CD4-positive, alpha-beta memory T cell (primary cell): ENCODE measurements around the gene MAP9. TPM values are rescaled to one million over a fixed set of nuclear protein-coding genes. Genes with fewer than 3 reads are reported as not detected.

Experiments
- CTCF ChIA-PET: fragments of 350-600 bp; sonication (Branson Sonifier 250); formaldehyde crosslinking; loops from one replicate; lab custom pipeline; 2021; ENCODE audit warnings: inconsistent platforms; ENCODE audit not compliant: partially characterized antibody; lab: Charles Lee
- POLR2A ChIA-PET: fragments of 350-600 bp; sonication (Branson Sonifier 250); formaldehyde crosslinking; loops from one replicate; lab custom pipeline; 2021; ENCODE audit not compliant: partially characterized antibody; lab: Charles Lee
- DNase-seq, 5 donors: peaks; one replicate each; pipeline versions ENCODE4 v3.0.0 to v3.0.0-alpha.2; 2020 to 2022; ENCODE audit warnings: mixed read lengths in 1 of 5
- H3K27ac ChIP-seq: one replicate; pipeline ENCODE4 v1.7.0; 2013; ENCODE audit warnings: low read depth, low read length
- H3K27me3 ChIP-seq: 2 replicates; pipeline ENCODE4 v1.7.0; 2013; ENCODE audit warnings: mild to moderate bottlenecking, low read length, moderate library complexity; ENCODE audit not compliant: insufficient read depth
- H3K36me3 ChIP-seq: 2 replicates; pipeline ENCODE4 v1.7.0; 2013; ENCODE audit warnings: mild to moderate bottlenecking, low read length, moderate library complexity; ENCODE audit not compliant: insufficient read depth
- H3K4me1 ChIP-seq: 2 replicates; pipeline ENCODE4 v1.7.0; 2013; ENCODE audit warnings: mild to moderate bottlenecking, low read length, moderate library complexity; ENCODE audit not compliant: insufficient read depth
- H3K4me3 ChIP-seq, 2 donors: one replicate each; pipeline ENCODE4 v1.7.0; 2013; ENCODE audit warnings: low read length in 2 of 2, mild to moderate bottlenecking in 1 of 2
- H3K9me3 ChIP-seq, 2 donors: one replicate each; pipeline ENCODE4 v1.7.0; 2013; ENCODE audit warnings: low read length in 2 of 2, control low read depth in 1 of 2; ENCODE audit not compliant: control insufficient read depth in 1 of 2
- H3K27ac Mint-ChIP-seq, 7 donors: one replicate each; pipeline ENCODE4 v1.8.0; 2020 to 2021; ENCODE audit warnings: mixed read lengths in 7 of 7, mild to moderate bottlenecking in 6 of 7, inconsistent platforms in 3 of 7, moderate library complexity in 3 of 7
- H3K27me3 Mint-ChIP-seq, 2 donors: one replicate each; pipeline ENCODE4 v1.8.0; 2020 to 2021; ENCODE audit warnings: mixed read lengths in 2 of 2
- H3K36me3 Mint-ChIP-seq, 2 donors: one replicate each; pipeline ENCODE4 v1.8.0; 2020 to 2021; ENCODE audit warnings: mixed read lengths in 2 of 2, inconsistent platforms in 1 of 2, mild to moderate bottlenecking in 1 of 2
- H3K4me1 Mint-ChIP-seq, 4 donors: one replicate each; pipeline ENCODE4 v1.8.0; 2020 to 2021; ENCODE audit warnings: mixed read lengths in 4 of 4, mild to moderate bottlenecking in 1 of 4
- H3K4me3 Mint-ChIP-seq, 8 donors: one replicate each; pipeline ENCODE4 v1.8.0; 2020 to 2021; ENCODE audit warnings: mixed read lengths in 8 of 8, mild to moderate bottlenecking in 7 of 8, moderate library complexity in 6 of 8, inconsistent platforms in 3 of 8
- H3K9me3 Mint-ChIP-seq, 8 donors: one replicate each; pipeline ENCODE4 v1.8.0; 2020 to 2021; ENCODE audit warnings: mixed read lengths in 8 of 8, mild to moderate bottlenecking in 5 of 8, inconsistent platforms in 3 of 8, moderate library complexity in 1 of 8
- intact Hi-C: fragments of 100-400 bp; cut with micrococcal nuclease; formaldehyde crosslinking; loops from one replicate; pipeline ENCODE4 v1.15.1; 2023
- polyA plus RNA-seq, 2 donors: library from polyadenylated mRNA; unstranded; fragments of 300-500 nt; fragmentation: Illumina TruSeq; gene quantifications; one replicate each; pipeline ENCODE4 v1.2.3, GENCODE V29; 2021
- total RNA-seq, 2 experiments: library from RNA; stranded (reverse); gene quantifications; one replicate each; pipeline ENCODE4 v1.2.3, GENCODE V29; 2021

The MAP9 gene
- total and polyA plus RNA-seq, 4 experiments from 2014 or later = 4.7 to 7.9 (median 5.4) TPM

- Histone ChIP-seq H3K4me1 (no peaks in the 10 kb centered on the region), H3K36me3 (peaks cover 5% of the 10 kb centered on the region), H3K4me3 (no peak overlapping the region), H3K27ac (no peak overlapping the region), H3K27me3 (no peaks in the 10 kb centered on the region), H3K9me3 (no peaks in the 10 kb centered on the region)
- ChIA-PET POLR2A (no interaction called here), CTCF (interaction anchor here (0.6 to 1.8 kb wide), 3 partner anchors 21 to 806 kb away, joined by 3 to 6 read pairs (median 6); no protein-coding TSS in a partner anchor)
- DNase-seq = peak in 1 of 5 donors; percentile 14
- no peaks in the 10 kb centered on the region for H3K27me3 Mint-ChIP-seq
- H3K4me3 Mint-ChIP-seq = no peak overlapping the region
- H3K9me3 Mint-ChIP-seq = no peaks in the 10 kb centered on the region
- intact Hi-C loops = no loop called here
- H3K27ac Mint-ChIP-seq = no peak overlapping the region
- peaks cover 0 to 3% (median 0%) of the 10 kb centered on the region in 4 donors for H3K4me1 Mint-ChIP-seq
- peaks cover 30 to 47% of the 10 kb centered on the region in 2 donors for H3K36me3 Mint-ChIP-seq
Observed at GRCh38 chr4:155353923-155354540, 22.7 kb downstream of the MAP9 start.

GRCh38 chr4:155342142-155342541, 34.6 kb downstream of the MAP9 start:
- POLR2A ChIA-PET = no interaction called here
- Mint-ChIP-seq H3K4me1 (no peaks in the 10 kb centered on the region), H3K4me3 (no peak overlapping the region)

GRCh38 chr4:155339999-155340398, 36.8 kb downstream of the MAP9 start:
- Mint-ChIP-seq H3K27me3 (peaks cover 0 to 5% of the 10 kb centered on the region in 2 donors), H3K36me3 (peaks cover 5 to 7% of the 10 kb centered on the region in 2 donors), H3K4me3 (no peak overlapping the region), H3K4me1 (no peaks in the 10 kb centered on the region), H3K9me3 (peaks cover 0 to 3% (median 0%) of the 10 kb centered on the region in 8 donors), H3K27ac (no peak overlapping the region)
- H3K4me1 ChIP-seq = no peaks in the 10 kb centered on the region
- no peaks in the 10 kb centered on the region for H3K9me3 ChIP-seq
- no peaks in the 10 kb centered on the region for H3K27me3 ChIP-seq
- intact Hi-C loops = no loop called here
- ChIA-PET POLR2A (no interaction called here), CTCF (no interaction called here)
- no peak overlapping the region for H3K4me3 ChIP-seq
- H3K36me3 ChIP-seq = no peaks in the 10 kb centered on the region
- H3K27ac ChIP-seq = no peak overlapping the region
- DNase-seq = no peak

More at GRCh38 chr4:155342142-155342541, 34.6 kb downstream of the MAP9 start:
- Histone ChIP-seq H3K27me3 (no peaks in the 10 kb centered on the region), H3K4me1 (no peaks in the 10 kb centered on the region), H3K4me3 (no peak overlapping the region), H3K36me3 (no peaks in the 10 kb centered on the region), H3K9me3 (no peaks in the 10 kb centered on the region), H3K27ac (no peak overlapping the region)
- no peaks in the 10 kb centered on the region for H3K9me3 Mint-ChIP-seq
- CTCF ChIA-PET = no interaction called here
- intact Hi-C loops = no loop called here
- H3K27ac Mint-ChIP-seq = no peak overlapping the region
- H3K27me3 Mint-ChIP-seq = no peaks in the 10 kb centered on the region
- H3K36me3 Mint-ChIP-seq = peaks cover 11 to 14% of the 10 kb centered on the region in 2 donors
- no peak for DNase-seq

- intact Hi-C loops = no loop called here
- Mint-ChIP-seq H3K27ac (no peak overlapping the region), H3K9me3 (peaks cover 0 to 3% (median 0%) of the 10 kb centered on the region in 8 donors), H3K27me3 (peaks cover 0 to 5% of the 10 kb centered on the region in 2 donors), H3K36me3 (peaks cover 5 to 7% of the 10 kb centered on the region in 2 donors), H3K4me3 (no peak overlapping the region), H3K4me1 (no peaks in the 10 kb centered on the region)
- no peaks in the 10 kb centered on the region for H3K36me3 ChIP-seq
- ChIA-PET CTCF (no interaction called here), POLR2A (no interaction called here)
- H3K4me3 ChIP-seq = no peak overlapping the region
- H3K27ac ChIP-seq = no peak overlapping the region
- no peaks in the 10 kb centered on the region for H3K27me3 ChIP-seq
- no peaks in the 10 kb centered on the region for H3K4me1 ChIP-seq
- no peak for DNase-seq
- H3K9me3 ChIP-seq = no peaks in the 10 kb centered on the region
Observed at GRCh38 chr4:155339588-155339987, 37.2 kb downstream of the MAP9 start.

GRCh38 chr4:155338196-155338595, 38.6 kb downstream of the MAP9 start:
- intact Hi-C loops = no loop called here
- CTCF ChIA-PET = no interaction called here

GRCh38 chr4:155336242-155336641, 40.5 kb downstream of the MAP9 start:
- intact Hi-C loops = no loop called here
- no peak overlapping the region for H3K27ac ChIP-seq
- H3K27me3 ChIP-seq = no peaks in the 10 kb centered on the region
- H3K36me3 Mint-ChIP-seq = no peaks in the 10 kb centered on the region
- ChIA-PET POLR2A (no interaction called here), CTCF (no interaction called here)
- peaks cover 0 to 3% (median 0%) of the 10 kb centered on the region in 8 donors for H3K9me3 Mint-ChIP-seq
- no peak for DNase-seq
- no peak overlapping the region for H3K4me3 ChIP-seq
- H3K4me3 Mint-ChIP-seq = no peak overlapping the region
- H3K36me3 ChIP-seq = no peaks in the 10 kb centered on the region
- peaks cover 0 to 5% of the 10 kb centered on the region in 2 donors for H3K27me3 Mint-ChIP-seq
- no peaks in the 10 kb centered on the region for H3K9me3 ChIP-seq
- H3K4me1 ChIP-seq = no peaks in the 10 kb centered on the region
- no peak overlapping the region for H3K27ac Mint-ChIP-seq
- H3K4me1 Mint-ChIP-seq = no peaks in the 10 kb centered on the region

More at GRCh38 chr4:155338196-155338595, 38.6 kb downstream of the MAP9 start:
- Histone ChIP-seq H3K27ac (no peak overlapping the region), H3K4me3 (no peak overlapping the region), H3K36me3 (no peaks in the 10 kb centered on the region), H3K9me3 (no peaks in the 10 kb centered on the region), H3K27me3 (no peaks in the 10 kb centered on the region), H3K4me1 (no peaks in the 10 kb centered on the region)
- Mint-ChIP-seq H3K4me3 (no peak overlapping the region), H3K4me1 (no peaks in the 10 kb centered on the region), H3K27ac (no peak overlapping the region), H3K36me3 (peaks cover 4 to 5% of the 10 kb centered on the region in 2 donors), H3K27me3 (peaks cover 0 to 5% of the 10 kb centered on the region in 2 donors), H3K9me3 (peaks cover 0 to 3% (median 0%) of the 10 kb centered on the region in 8 donors)
- POLR2A ChIA-PET = no interaction called here
- DNase-seq = no peak

- Histone ChIP-seq H3K27me3 (no peaks in the 10 kb centered on the region), H3K27ac (no peak overlapping the region), H3K36me3 (no peaks in the 10 kb centered on the region), H3K4me3 (no peak overlapping the region), H3K9me3 (no peaks in the 10 kb centered on the region), H3K4me1 (no peaks in the 10 kb centered on the region)
- intact Hi-C loops = no loop called here
- Mint-ChIP-seq H3K4me3 (no peak overlapping the region), H3K9me3 (peaks cover 0 to 3% (median 0%) of the 10 kb centered on the region in 8 donors), H3K36me3 (no peaks in the 10 kb centered on the region), H3K27me3 (peaks cover 0 to 7% of the 10 kb centered on the region in 2 donors), H3K27ac (no peak overlapping the region), H3K4me1 (no peaks in the 10 kb centered on the region)
- POLR2A ChIA-PET = no interaction called here
- no peak for DNase-seq
- CTCF ChIA-PET = no interaction called here
Observed at GRCh38 chr4:155331478-155331877, 45.3 kb downstream of the MAP9 start.
